ENCODE measurements around the gene GPR139. TPM values are rescaled to one million over a fixed set of nuclear protein-coding genes. Genes with fewer than 3 reads are reported as not detected.

The GPR139 gene
- total and polyA plus RNA-seq, 2 donors (not counting 1 experiment from before 2014, with no cell fraction given) = not detected

DNA sequence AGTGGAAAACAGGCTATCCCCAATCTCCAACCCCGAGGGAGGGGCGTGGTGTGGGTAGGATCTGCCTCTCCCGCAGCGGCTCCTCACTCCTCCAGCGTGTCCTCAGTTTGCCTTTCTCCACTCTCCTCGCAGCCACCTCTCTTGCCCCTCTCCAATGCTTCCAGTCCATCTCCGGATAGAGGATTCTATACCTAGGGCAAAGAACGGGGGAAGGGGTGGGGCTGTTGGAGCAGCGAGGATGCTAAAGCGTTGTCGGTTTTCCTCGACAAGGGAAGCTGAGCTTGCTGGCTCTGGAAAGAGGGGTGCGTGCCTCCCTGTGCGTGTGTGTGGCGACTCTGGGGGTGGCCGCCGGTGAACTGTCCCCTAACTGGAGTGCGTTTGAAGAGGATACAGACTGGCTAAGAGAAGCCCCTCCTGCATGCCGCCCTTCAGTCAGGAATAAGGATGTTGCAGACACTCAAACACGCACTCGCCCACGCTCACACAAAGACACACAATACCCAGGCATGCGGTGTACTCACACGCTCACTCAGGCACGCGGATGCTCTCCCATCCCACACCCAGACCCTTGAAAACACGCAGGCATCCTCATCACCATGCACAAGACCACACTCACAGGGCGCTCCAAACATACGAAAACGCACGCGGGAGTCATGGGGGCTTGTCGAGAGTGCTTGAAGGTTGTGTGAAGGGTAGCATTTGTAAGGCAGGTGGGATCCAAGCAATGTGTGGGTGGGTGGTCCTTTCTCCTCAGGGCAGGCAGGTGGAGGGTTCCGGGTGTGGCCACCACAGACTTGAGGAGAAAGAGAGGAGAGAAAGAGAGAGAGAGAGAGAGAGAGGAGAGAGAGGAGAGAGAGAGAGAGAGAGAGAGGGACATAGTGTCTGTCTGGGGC is 655 bp upstream of the GPR139 start:
- intact Hi-C loops (cut with micrococcal nuclease) = no loop called here
- no peak for TF ChIP-seq EZH2 (IDR thresholded peaks at IDR 0.05; ENCODE audit: borderline replicate concordance, insufficient read depth, low read depth, low read length, poor library complexity, severe bottlenecking)
- TF ChIP-seq, protein P1, sequence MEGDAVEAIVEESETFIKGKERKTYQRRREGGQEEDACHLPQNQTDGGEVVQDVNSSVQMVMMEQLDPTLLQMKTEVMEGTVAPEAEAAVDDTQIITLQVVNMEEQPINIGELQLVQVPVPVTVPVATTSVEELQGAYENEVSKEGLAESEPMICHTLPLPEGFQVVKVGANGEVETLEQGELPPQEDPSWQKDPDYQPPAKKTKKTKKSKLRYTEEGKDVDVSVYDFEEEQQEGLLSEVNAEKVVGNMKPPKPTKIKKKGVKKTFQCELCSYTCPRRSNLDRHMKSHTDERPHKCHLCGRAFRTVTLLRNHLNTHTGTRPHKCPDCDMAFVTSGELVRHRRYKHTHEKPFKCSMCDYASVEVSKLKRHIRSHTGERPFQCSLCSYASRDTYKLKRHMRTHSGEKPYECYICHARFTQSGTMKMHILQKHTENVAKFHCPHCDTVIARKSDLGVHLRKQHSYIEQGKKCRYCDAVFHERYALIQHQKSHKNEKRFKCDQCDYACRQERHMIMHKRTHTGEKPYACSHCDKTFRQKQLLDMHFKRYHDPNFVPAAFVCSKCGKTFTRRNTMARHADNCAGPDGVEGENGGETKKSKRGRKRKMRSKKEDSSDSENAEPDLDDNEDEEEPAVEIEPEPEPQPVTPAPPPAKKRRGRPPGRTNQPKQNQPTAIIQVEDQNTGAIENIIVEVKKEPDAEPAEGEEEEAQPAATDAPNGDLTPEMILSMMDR (IDR thresholded peaks at IDR 0.05) = no peak
- ChIA-PET CTCF (no interaction called here), POLR2A (no interaction called here)
- H3K9me3 ChIP-seq (ENCODE audit: control extremely low read depth in 1 of 3, control insufficient read depth in 2 of 3, insufficient read depth in 1 of 3, low read length in 2 of 3) = peaks cover 0 to 8% (median 0%) of the 10 kb centered on the region in 3 donors
- H3K79me2 ChIP-seq (ENCODE audit: control insufficient read depth, insufficient read depth, low read length) = no peaks in the 10 kb centered on the region
- no peak overlapping the region for H3K9ac ChIP-seq (ENCODE audit: low read length)
- H3K4me1 Mint-ChIP-seq = no peaks in the 10 kb centered on the region
- H3K27me3 Mint-ChIP-seq = peaks cover 59% of the 10 kb centered on the region
- no peaks in the 10 kb centered on the region for H4K20me1 ChIP-seq (ENCODE audit: control insufficient read depth, insufficient read depth, low read length, poor library complexity, severe bottlenecking)
- no peak overlapping the region for H3K4me3 ChIP-seq (ENCODE audit: control extremely low read depth in 1 of 5, extremely low read depth in 1 of 5, insufficient read depth in 1 of 5, low read depth in 2 of 5, low read length in 4 of 5)
- no peaks in the 10 kb centered on the region for H3K4me1 ChIP-seq (ENCODE audit: control insufficient read depth in 2 of 2, insufficient read depth in 2 of 2, low read length in 2 of 2)
- DNase-seq (no peak), ATAC-seq (ENCODE audit: low read depth) (no peak)
- WGBS (ENCODE audit: insufficient coverage) = 21% methylated on average over 24 of the region's 34 CpGs
- H3K4me3 Mint-ChIP-seq = no peak overlapping the region
- H3K4me2 ChIP-seq (replicated peaks; ENCODE audit: low read depth, low read length, poor library complexity, severe bottlenecking) = no peak overlapping the region
- H3K9me3 Mint-ChIP-seq (ENCODE audit: insufficient read depth) = peaks cover 2% of the 10 kb centered on the region
- no peak overlapping the region for H3K27ac Mint-ChIP-seq
- H3K27me3 ChIP-seq (replicated peaks in 1 of 4; ENCODE audit: control extremely low read depth in 1 of 4, control insufficient read depth in 3 of 4, insufficient read depth in 4 of 4, low read length in 3 of 4) = peaks cover 0 to 16% (median 0%) of the 10 kb centered on the region in 4 experiments
- no peak overlapping the region for H3K27ac ChIP-seq (ENCODE audit: low read length in 2 of 2)
- no peaks in the 10 kb centered on the region for H3K36me3 ChIP-seq (replicated peaks in 1 of 2; ENCODE audit: control extremely low read depth in 1 of 2, control insufficient read depth in 1 of 2, extremely low read depth in 1 of 2, insufficient read depth in 2 of 2, low read length in 1 of 2)
- H2AFZ ChIP-seq (ENCODE audit: insufficient read depth, low read depth, low read length, poor library complexity, severe bottlenecking) = no peak overlapping the region

GRCh38 chr16:20072874-20073202 is 852 bp downstream of the GPR139 start:
- no peak overlapping the region for H3K27ac Mint-ChIP-seq
- H3K9ac ChIP-seq (ENCODE audit: low read length) = no peak overlapping the region
- CTCF ChIA-PET = no interaction called here
- H3K9me3 Mint-ChIP-seq (ENCODE audit: insufficient read depth) = peaks cover 6% of the 10 kb centered on the region
- intact Hi-C loops (cut with micrococcal nuclease) = no loop called here
- H3K4me2 ChIP-seq (replicated peaks; ENCODE audit: low read depth, low read length, poor library complexity, severe bottlenecking) = no peak overlapping the region
- H2AFZ ChIP-seq (ENCODE audit: insufficient read depth, low read depth, low read length, poor library complexity, severe bottlenecking) = no peak overlapping the region
- H3K36me3 ChIP-seq (replicated peaks in 1 of 2; ENCODE audit: control extremely low read depth in 1 of 2, control insufficient read depth in 1 of 2, extremely low read depth in 1 of 2, insufficient read depth in 2 of 2, low read length in 1 of 2) = no peaks in the 10 kb centered on the region
- no peaks in the 10 kb centered on the region for H3K4me1 Mint-ChIP-seq
- no peak overlapping the region for H3K4me3 ChIP-seq (ENCODE audit: control extremely low read depth in 1 of 5, extremely low read depth in 1 of 5, insufficient read depth in 1 of 5, low read depth in 2 of 5, low read length in 4 of 5)
- TF ChIP-seq, protein P1 (IDR thresholded peaks at IDR 0.05) = no peak
- TF ChIP-seq EZH2 (IDR thresholded peaks at IDR 0.05; ENCODE audit: borderline replicate concordance, insufficient read depth, low read depth, low read length, poor library complexity, severe bottlenecking) = no peak
- no peak overlapping the region for H3K4me3 Mint-ChIP-seq
- no peak for DNase-seq
- ATAC-seq (ENCODE audit: low read depth) = no peak
- H3K79me2 ChIP-seq (ENCODE audit: control insufficient read depth, insufficient read depth, low read length) = no peaks in the 10 kb centered on the region
- H3K27me3 Mint-ChIP-seq = peaks cover 56% of the 10 kb centered on the region
- peaks cover 0 to 8% (median 3%) of the 10 kb centered on the region in 3 donors for H3K9me3 ChIP-seq (ENCODE audit: control extremely low read depth in 1 of 3, control insufficient read depth in 2 of 3, insufficient read depth in 1 of 3, low read length in 2 of 3)
- peaks cover 0 to 16% (median 0%) of the 10 kb centered on the region in 4 experiments for H3K27me3 ChIP-seq (replicated peaks in 1 of 4; ENCODE audit: control extremely low read depth in 1 of 4, control insufficient read depth in 3 of 4, insufficient read depth in 4 of 4, low read length in 3 of 4)
- H3K27ac ChIP-seq (ENCODE audit: low read length in 2 of 2) = no peak overlapping the region
- H4K20me1 ChIP-seq (ENCODE audit: control insufficient read depth, insufficient read depth, low read length, poor library complexity, severe bottlenecking) = no peaks in the 10 kb centered on the region
- no peaks in the 10 kb centered on the region for H3K4me1 ChIP-seq (ENCODE audit: control insufficient read depth in 2 of 2, insufficient read depth in 2 of 2, low read length in 2 of 2)
- WGBS (ENCODE audit: insufficient coverage) = 27% methylated on average over 11 of the region's 11 CpGs
- POLR2A ChIA-PET = no interaction called here

Measured in B cell (primary cell).